HepG2 (cell line): Measurements from ENCODE around the gene RBM23. TPM values are rescaled to one million over a fixed set of nuclear protein-coding genes. Genes with fewer than 3 reads are reported as not detected.

Experiments
- ATF7 ChIP-seq, 2 experiments: fragments of 450-650 bp in 1 of 2; sonication (generic) in 1 of 2; formaldehyde crosslinking in 1 of 2; IDR thresholded peaks; 2 replicates each; pipeline versions ENCODE4 v1.4.0 to v1.6.1; 2016 to 2020; ENCODE audit warnings: antibody characterized with exemption in 1 of 2, mild to moderate bottlenecking in 1 of 2, missing genetic modification reagents in 1 of 2
- ELK4 ChIP-seq: sonication (generic); formaldehyde crosslinking; IDR thresholded peaks from 2 replicates; pipeline ENCODE4 v1.9.0; 2021; ENCODE audit warnings: missing genetic modification reagents, borderline replicate concordance
- GABPA ChIP-seq, 2 experiments: IDR thresholded peaks; 2 replicates each; pipeline ENCODE4 v1.6.1; 2011 to 2016; ENCODE audit warnings: low read depth in 2 of 2, low read length in 1 of 2, missing biosample characterization in 1 of 2, missing genetic modification characterization in 1 of 2
- HMGXB4 ChIP-seq, 2 experiments: sonication (generic) in 1 of 2; formaldehyde crosslinking in 1 of 2; IDR thresholded peaks; 2 replicates each; pipeline versions ENCODE4 v1.4.0 to v1.6.1; 2018 to 2020; ENCODE audit warnings: missing genetic modification reagents in 2 of 2, borderline replicate concordance in 1 of 2, low read depth in 1 of 2, mild to moderate bottlenecking in 1 of 2, missing biosample characterization in 1 of 2
- MED8 ChIP-seq: sonication (generic); formaldehyde crosslinking; IDR thresholded peaks from 2 replicates; pipeline ENCODE4 v1.8.1; 2023; ENCODE audit warnings: mild to moderate bottlenecking, missing genetic modification reagents; ENCODE audit not compliant: insufficient replicate concordance
- PCBP2 ChIP-seq: fragments of 200-400 bp; formaldehyde crosslinking; optimal IDR thresholded peaks from 2 replicates; pipeline ENCODE3; 2018; ENCODE audit warnings: low read length, low read depth; ENCODE audit not compliant: poor library complexity, severe bottlenecking
- PRPF4 ChIP-seq: fragments of 200-400 bp; formaldehyde crosslinking; IDR thresholded peaks from 2 replicates; pipeline ENCODE4 v1.6.1; 2016; ENCODE audit warnings: low read length, low read depth; ENCODE audit not compliant: poor library complexity, severe bottlenecking
- SRY ChIP-seq: sonication (generic); formaldehyde crosslinking; IDR thresholded peaks from 2 replicates; pipeline ENCODE4 v1.8.0; 2022; ENCODE audit warnings: mild to moderate bottlenecking, missing genetic modification reagents
- SSRP1 ChIP-seq: IDR thresholded peaks from 2 replicates; pipeline ENCODE4 v1.6.1; 2016; ENCODE audit warnings: control low read depth
- TFDP1 ChIP-seq: IDR thresholded peaks from 2 replicates; pipeline ENCODE4 v1.6.1; 2016; ENCODE audit warnings: missing compliant biosample characterization, missing genetic modification reagents, borderline replicate concordance
- ZNF225 ChIP-seq: sonication (generic); formaldehyde crosslinking; IDR thresholded peaks from 2 replicates; pipeline ENCODE4 v1.4.0; 2020; ENCODE audit warnings: mild to moderate bottlenecking, missing genetic modification reagents
- ZNF513 ChIP-seq: sonication (generic); formaldehyde crosslinking; conservative IDR thresholded peaks from 2 replicates; pipeline ENCODE4 v1.5.0; 2020; ENCODE audit warnings: missing genetic modification reagents
- ZNF652 ChIP-seq: IDR thresholded peaks from 2 replicates; pipeline ENCODE4 v1.6.1; 2016; ENCODE audit warnings: low read depth, borderline replicate concordance
- ZNF704 ChIP-seq: sonication (generic); formaldehyde crosslinking; IDR thresholded peaks from 2 replicates; pipeline ENCODE4 v1.8.1; 2023; ENCODE audit warnings: mild to moderate bottlenecking, inconsistent platforms, moderate library complexity, missing genetic modification reagents, borderline replicate concordance
- ZNF768 ChIP-seq: sonication (generic); formaldehyde crosslinking; IDR thresholded peaks from 2 replicates; pipeline ENCODE4 v1.4.0; 2020; ENCODE audit warnings: missing genetic modification reagents
- polyA plus RNA-seq, 8 experiments: library from polyadenylated mRNA; depleted of rRNA in 3 of 8; stranded (reverse) in 7 of 8; unstranded in 1 of 8; fragments of >200 nt; fragmentation: Illumina TruSeq in 4 of 8; extraction: Trizol in 4 of 8; gene quantifications; 2 replicates each; pipeline versions ENCODE4 v1.2.1 to v1.2.3, GENCODE V29; 2011 to 2016; ENCODE audit warnings: low read depth in 4 of 8, missing spikeins in 1 of 8, mixed read lengths in 1 of 8; ENCODE audit not compliant: insufficient read depth in 1 of 8
- total RNA-seq, 5 experiments: library from RNA; depleted of rRNA; stranded (reverse); fragments of >200 nt; fragmentation: Illumina TruSeq; extraction: Trizol; gene quantifications; 2 replicates each; pipeline ENCODE4 v1.2.3, GENCODE V29; 2016; ENCODE audit warnings: low read depth in 1 of 5

The RBM23 gene
- total and polyA plus RNA-seq, 2 of the 13 experiments (the other 11 are each of a cell fraction or from before 2014, with no cell fraction given) = 1.5 to 2.1 TPM

- peak; percentile 18; the same call in 1 of the 2 replicates for TF ChIP-seq ZNF768 (CRISPR knock-in tag)
- peak; percentile 58; the same call in 1 of the 2 replicates for TF ChIP-seq ZNF704
- no peak for TF ChIP-seq HMGXB4 (CRISPR knock-in tag; IDR thresholded peaks at IDR 0.05; ENCODE audit: borderline replicate concordance in 1 of 2, low read depth in 1 of 2)
- no peak for TF ChIP-seq ELK4 (CRISPR knock-in tag)
- no peak for TF ChIP-seq ZNF652 (CRISPR knock-in tag)
- no peak for TF ChIP-seq PCBP2
- TF ChIP-seq ATF7 (IDR thresholded peaks at IDR 0.05) = no peak
- 0 out of 2 replicates have a peak, but pooled peaks have one; percentile 42 for TF ChIP-seq ATF7 (CRISPR knock-in tag; IDR thresholded peaks at IDR 0.05)
- no peak for TF ChIP-seq PRPF4
- no peak for TF ChIP-seq ZNF513 (CRISPR knock-in tag)
- TF ChIP-seq TFDP1 (CRISPR knock-in tag) = no peak
- TF ChIP-seq SSRP1 (CRISPR knock-in tag) = no peak
- no peak for TF ChIP-seq SRY
- no peak for TF ChIP-seq GABPA (IDR thresholded peaks at IDR 0.05; ENCODE audit: low read depth, low read length)
- no peak for TF ChIP-seq GABPA (CRISPR knock-in tag; IDR thresholded peaks at IDR 0.05; ENCODE audit: low read depth)
- TF ChIP-seq MED8 (CRISPR knock-in tag) = peak; percentile 22
- TF ChIP-seq ZNF225 (CRISPR knock-in tag) = peak; percentile 63; the same call in 1 of the 2 replicates
Measured at GRCh38 chr14:22850944-22851764, 67.8 kb downstream of the RBM23 start (continued).
